Measurements from ENCODE around the gene CKLF. TPM values are rescaled to one million over a fixed set of nuclear protein-coding genes. Genes with fewer than 3 reads are reported as not detected.

CKLF gene
- total RNA-seq, 2 donors from 2014 or later, result 20.5 to 28.3 TPM

GRCh38 chr16:66515596-66516508, 36.5 kb upstream of the CKLF start:
- DNase-seq (ENCODE audit: low spot score), result no peak
- WGBS, result 57% methylated on average over 12 of the region's 12 CpGs
- H3K4me3 ChIP-seq, result no peak overlapping the region
- H3K9me3 ChIP-seq, result no peaks in the 10 kb centered on the region
- H3K4me1 ChIP-seq (replicated peaks), result peaks cover 32% of the 10 kb centered on the region
- peak overlapping the region; percentile 96 for H3K27ac ChIP-seq
- intact Hi-C loops (cut with DNase I), result loop anchor here (5.0 kb wide), 2 partner anchors 34 to 36 kb away; partner anchors contain the start of genes CKLF and TK2
- H3K36me3 ChIP-seq, result no peaks in the 10 kb centered on the region
- no peaks in the 10 kb centered on the region for H3K27me3 ChIP-seq (replicated peaks; ENCODE audit: insufficient read depth)
- peak in 2 of 4 experiments; percentile 25 to 36 for TF ChIP-seq CTCF (IDR thresholded peaks at IDR 0.05)
- no peak for TF ChIP-seq POLR2A (IDR thresholded peaks at IDR 0.05)
- TF ChIP-seq POLR2AphosphoS5 (IDR thresholded peaks at IDR 0.05), result no peak

- TF ChIP-seq CTCF (IDR thresholded peaks at IDR 0.05) (no peak), POLR2A (IDR thresholded peaks at IDR 0.05) (no peak), POLR2AphosphoS5 (IDR thresholded peaks at IDR 0.05) (no peak)
- intact Hi-C loops (cut with DNase I), result loop anchor here (5.0 kb wide), 2 partner anchors 34 to 36 kb away; partner anchors contain the start of genes CKLF and TK2
- no peaks in the 10 kb centered on the region for H3K36me3 ChIP-seq
- no peaks in the 10 kb centered on the region for H3K9me3 ChIP-seq
- peak overlapping the region; percentile 96 for H3K27ac ChIP-seq
- WGBS, result 9% methylated on average over 8 of the region's 8 CpGs
- H3K4me1 ChIP-seq (replicated peaks), result peaks cover 26% of the 10 kb centered on the region
- DNase-seq (ENCODE audit: low spot score), result no peak
- no peak overlapping the region for H3K4me3 ChIP-seq
- H3K27me3 ChIP-seq (replicated peaks; ENCODE audit: insufficient read depth), result no peaks in the 10 kb centered on the region
Observed at GRCh38 chr16:66516509-66516807, 35.9 kb upstream of the CKLF start.

GRCh38 chr16:66516808-66517585, 35.4 kb upstream of the CKLF start:
- H3K4me1 ChIP-seq (replicated peaks), result peaks cover 24% of the 10 kb centered on the region
- peak; percentile 97 for DNase-seq (ENCODE audit: low spot score)
- TF ChIP-seq POLR2A (IDR thresholded peaks at IDR 0.05), result peak; percentile 32
- peak; percentile 99 for TF ChIP-seq POLR2AphosphoS5 (IDR thresholded peaks at IDR 0.05)
- no peak for TF ChIP-seq CTCF (IDR thresholded peaks at IDR 0.05)
- intact Hi-C loops (cut with DNase I), result loop anchor here (5.0 kb wide), 2 partner anchors 35 kb away; partner anchors contain the start of genes CKLF and TK2
- no peaks in the 10 kb centered on the region for H3K27me3 ChIP-seq (replicated peaks; ENCODE audit: insufficient read depth)
- H3K9me3 ChIP-seq, result no peaks in the 10 kb centered on the region
- 23% methylated on average over 15 of the region's 15 CpGs for WGBS
- H3K4me3 ChIP-seq, result no peak overlapping the region
- H3K27ac ChIP-seq, result peak overlapping the region; percentile 96
- H3K36me3 ChIP-seq, result no peaks in the 10 kb centered on the region

GRCh38 chr16:66517586-66518263, 34.7 kb upstream of the CKLF start:
- intact Hi-C loops (cut with DNase I), result loop anchor here (5.0 kb wide), 2 partner anchors 35 kb away; partner anchors contain the start of genes CKLF and TK2
- TF ChIP-seq CTCF (IDR thresholded peaks at IDR 0.05), result no peak
- no peak for TF ChIP-seq POLR2AphosphoS5 (IDR thresholded peaks at IDR 0.05)
- Histone ChIP-seq H3K4me1 (replicated peaks) (peaks cover 24% of the 10 kb centered on the region), H3K27ac (peak overlapping the region; percentile 96), H3K4me3 (no peak overlapping the region), H3K36me3 (no peaks in the 10 kb centered on the region), H3K27me3 (replicated peaks; ENCODE audit: insufficient read depth) (no peaks in the 10 kb centered on the region), H3K9me3 (no peaks in the 10 kb centered on the region)
- no peak for DNase-seq (ENCODE audit: low spot score)
- 65% methylated on average over 8 of the region's 8 CpGs for WGBS
